Glutamatergic neuron (in vitro differentiated cells): ENCODE measurements around the gene TMEM140. TPM values are rescaled to one million over a fixed set of nuclear protein-coding genes. Genes with fewer than 3 reads are reported as not detected.
A peak's percentile ranks its signal among the peaks of the same experiment; 100 is the strongest.
"Not testable (repeated sequence)": the region's sequence is repeated elsewhere in the genome, so short reads cannot be mapped to it uniquely, and the experiment has no call there.

Source experiments
- DNase-seq: peaks from one replicate; pipeline ENCODE4 v3.0.0; 2022
- H3K27ac Mint-ChIP-seq: one replicate; pipeline ENCODE4 v1.8.0; 2020; ENCODE audit warnings: mild to moderate bottlenecking, mixed read lengths, inconsistent platforms; ENCODE audit not compliant: unreplicated experiment
- H3K27me3 Mint-ChIP-seq: one replicate; pipeline ENCODE4 v1.8.0; 2020; ENCODE audit warnings: mild to moderate bottlenecking, moderate library complexity, mixed read lengths, inconsistent platforms; ENCODE audit not compliant: unreplicated experiment
- H3K36me3 Mint-ChIP-seq: one replicate; pipeline ENCODE4 v1.8.0; 2020; ENCODE audit warnings: mild to moderate bottlenecking, mixed read lengths, inconsistent platforms; ENCODE audit not compliant: unreplicated experiment
- H3K4me1 Mint-ChIP-seq: one replicate; pipeline ENCODE4 v1.8.0; 2020; ENCODE audit warnings: mild to moderate bottlenecking, low read depth, mixed read lengths, inconsistent platforms; ENCODE audit not compliant: unreplicated experiment
- H3K4me3 Mint-ChIP-seq: one replicate; pipeline ENCODE4 v1.8.0; 2020; ENCODE audit warnings: mild to moderate bottlenecking, mixed read lengths, inconsistent platforms; ENCODE audit not compliant: unreplicated experiment
- H3K9me3 Mint-ChIP-seq: one replicate; pipeline ENCODE4 v1.8.0; 2020; ENCODE audit warnings: mild to moderate bottlenecking, moderate library complexity, mixed read lengths, inconsistent platforms; ENCODE audit not compliant: unreplicated experiment
- total RNA-seq: library from RNA; stranded (reverse); fragmentation: NEBNext Ultra II Directional; extraction: Animal tissue kit (Norgen Biotek cat#: 25700); gene quantifications from one replicate; pipeline ENCODE4 v1.2.1, GENCODE V29; 2021; ENCODE audit not compliant: unreplicated experiment
- TF ChIP-seq, protein P1 (sequence below): fragments of 200-600 bp; sonication (generic); IDR thresholded peaks from one replicate; pipeline ENCODE4 v1.5.0; 2021; ENCODE audit not compliant: partially characterized antibody, unreplicated experiment

TMEM140 gene
- total RNA-seq, 1 donor from 2014 or later = not detected

DNA sequence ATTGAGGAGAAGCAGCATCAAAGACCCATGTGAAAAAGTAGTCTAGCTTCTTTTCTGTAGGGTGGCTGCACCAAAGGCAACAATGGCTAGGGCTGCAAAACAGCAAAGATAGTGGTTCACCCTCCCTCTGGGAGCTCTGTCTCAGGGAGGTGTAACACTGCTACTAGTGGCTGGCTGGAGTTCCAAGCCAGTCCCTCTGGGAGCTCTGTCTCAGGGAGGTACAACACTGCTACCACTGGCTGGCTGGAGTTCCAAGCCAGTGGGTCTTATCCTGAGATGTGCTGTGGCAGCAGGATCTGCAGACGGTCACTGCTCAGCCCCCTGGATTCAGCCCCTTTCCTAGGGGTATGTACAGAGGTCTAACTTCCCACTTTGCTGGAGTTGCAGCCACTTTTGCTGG, 37.9 kb upstream of the TMEM140 start:
- TF ChIP-seq, protein P1, sequence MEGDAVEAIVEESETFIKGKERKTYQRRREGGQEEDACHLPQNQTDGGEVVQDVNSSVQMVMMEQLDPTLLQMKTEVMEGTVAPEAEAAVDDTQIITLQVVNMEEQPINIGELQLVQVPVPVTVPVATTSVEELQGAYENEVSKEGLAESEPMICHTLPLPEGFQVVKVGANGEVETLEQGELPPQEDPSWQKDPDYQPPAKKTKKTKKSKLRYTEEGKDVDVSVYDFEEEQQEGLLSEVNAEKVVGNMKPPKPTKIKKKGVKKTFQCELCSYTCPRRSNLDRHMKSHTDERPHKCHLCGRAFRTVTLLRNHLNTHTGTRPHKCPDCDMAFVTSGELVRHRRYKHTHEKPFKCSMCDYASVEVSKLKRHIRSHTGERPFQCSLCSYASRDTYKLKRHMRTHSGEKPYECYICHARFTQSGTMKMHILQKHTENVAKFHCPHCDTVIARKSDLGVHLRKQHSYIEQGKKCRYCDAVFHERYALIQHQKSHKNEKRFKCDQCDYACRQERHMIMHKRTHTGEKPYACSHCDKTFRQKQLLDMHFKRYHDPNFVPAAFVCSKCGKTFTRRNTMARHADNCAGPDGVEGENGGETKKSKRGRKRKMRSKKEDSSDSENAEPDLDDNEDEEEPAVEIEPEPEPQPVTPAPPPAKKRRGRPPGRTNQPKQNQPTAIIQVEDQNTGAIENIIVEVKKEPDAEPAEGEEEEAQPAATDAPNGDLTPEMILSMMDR = no peak
- no peaks in the 10 kb centered on the region for H3K27me3 Mint-ChIP-seq
- no peaks in the 10 kb centered on the region for H3K36me3 Mint-ChIP-seq
- H3K27ac Mint-ChIP-seq = no peak overlapping the region
- no peak for DNase-seq
- H3K4me1 Mint-ChIP-seq = no peaks in the 10 kb centered on the region
- no peak overlapping the region for H3K4me3 Mint-ChIP-seq
- H3K9me3 Mint-ChIP-seq = no peaks in the 10 kb centered on the region

DNA sequence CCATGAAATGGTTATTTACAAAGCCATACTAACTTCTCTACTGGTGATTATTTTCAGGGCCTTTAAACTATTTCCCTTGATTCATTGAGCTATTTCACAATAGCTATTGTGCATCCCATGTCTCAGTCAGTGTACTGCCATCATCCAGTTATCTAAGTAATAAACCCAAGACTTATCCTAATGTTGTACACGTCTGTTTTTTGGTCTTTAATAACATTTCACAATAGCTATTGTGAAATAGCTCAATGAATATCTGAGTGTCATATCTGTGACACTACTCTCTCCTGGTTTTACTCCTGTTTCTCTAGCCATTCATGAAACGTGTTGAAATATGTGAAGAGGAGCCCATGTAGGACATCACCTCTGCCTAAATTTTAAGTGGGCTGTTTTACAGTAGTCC, 36.5 kb upstream of the TMEM140 start:
- Mint-ChIP-seq H3K4me1 (no peaks in the 10 kb centered on the region), H3K27me3 (no peaks in the 10 kb centered on the region), H3K9me3 (no peaks in the 10 kb centered on the region), H3K4me3 (no peak overlapping the region), H3K36me3 (no peaks in the 10 kb centered on the region), H3K27ac (no peak overlapping the region)
- TF ChIP-seq, protein P1 = no peak
- no peak for DNase-seq

DNA sequence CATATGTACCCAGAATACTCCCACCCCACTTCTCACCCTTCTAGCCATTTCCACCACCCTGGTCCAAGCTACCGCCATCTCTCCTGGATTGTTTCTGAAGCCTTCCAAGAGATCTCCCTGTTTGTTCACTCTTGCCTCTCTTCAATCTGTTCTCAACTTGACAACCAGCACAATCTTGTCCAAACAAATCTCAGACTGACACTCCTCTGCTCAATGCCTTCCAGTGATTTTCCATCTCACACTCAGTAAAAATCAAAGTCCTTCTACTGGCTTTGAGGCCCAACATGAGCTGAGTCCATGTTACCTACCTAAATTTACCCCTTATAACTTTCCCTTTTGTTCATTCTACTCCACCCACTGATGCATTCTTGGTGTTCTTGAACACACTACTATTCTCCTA, 33.2 kb upstream of the TMEM140 start:
- Mint-ChIP-seq H3K4me3 (no peak overlapping the region), H3K36me3 (no peaks in the 10 kb centered on the region), H3K27me3 (no peaks in the 10 kb centered on the region), H3K27ac (no peak overlapping the region), H3K9me3 (no peaks in the 10 kb centered on the region), H3K4me1 (no peaks in the 10 kb centered on the region)
- TF ChIP-seq, protein P1 = no peak
- DNase-seq = no peak

DNA sequence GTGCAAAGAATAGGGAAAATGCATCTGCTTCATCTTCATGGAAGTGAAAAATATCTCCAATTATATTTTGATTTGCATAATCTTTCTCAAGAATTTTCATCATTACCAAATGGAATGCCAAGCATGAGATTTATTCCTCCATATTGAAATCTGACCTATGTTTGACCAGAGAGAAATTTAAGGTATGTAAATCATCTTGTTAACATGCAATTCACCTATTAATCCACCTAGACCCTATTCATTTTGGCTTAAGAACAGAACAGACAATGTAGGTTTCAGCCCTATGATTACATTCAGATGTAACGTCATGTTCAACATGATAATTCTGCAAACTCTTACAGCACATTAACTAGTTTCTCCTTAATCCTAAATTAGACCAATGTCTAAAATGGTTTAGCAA, 30.8 kb upstream of the TMEM140 start:
- DNase-seq = no peak
- TF ChIP-seq, protein P1 = no peak
- no peaks in the 10 kb centered on the region for H3K9me3 Mint-ChIP-seq
- no peak overlapping the region for H3K4me3 Mint-ChIP-seq
- H3K4me1 Mint-ChIP-seq = peaks cover 4% of the 10 kb centered on the region
- no peaks in the 10 kb centered on the region for H3K27me3 Mint-ChIP-seq
- H3K36me3 Mint-ChIP-seq = peaks cover 10% of the 10 kb centered on the region
- no peak overlapping the region for H3K27ac Mint-ChIP-seq

DNA sequence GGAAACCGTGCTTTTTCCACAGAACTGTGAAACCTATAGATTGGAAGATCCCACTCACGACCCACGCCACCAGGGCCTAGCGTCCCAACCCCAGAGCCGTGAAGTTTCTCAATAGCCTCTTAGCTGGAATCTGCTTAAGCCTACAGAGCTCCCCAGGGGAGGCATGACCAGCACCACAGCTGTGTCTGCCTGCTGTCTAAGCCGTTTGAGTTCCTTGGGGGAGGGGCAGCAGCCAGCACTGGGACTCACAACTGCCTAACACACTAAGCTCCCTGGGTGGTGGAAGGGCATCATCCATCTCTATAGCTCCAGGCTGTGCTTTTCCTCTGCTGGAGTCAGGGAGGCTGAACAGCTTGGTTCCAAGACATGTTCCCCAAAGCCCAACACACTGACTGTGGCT, 26.0 kb upstream of the TMEM140 start:
- no peaks in the 10 kb centered on the region for H3K27me3 Mint-ChIP-seq
- peaks cover 2% of the 10 kb centered on the region for H3K9me3 Mint-ChIP-seq
- TF ChIP-seq, protein P1 = no peak
- H3K4me1 Mint-ChIP-seq = peaks cover 4% of the 10 kb centered on the region
- DNase-seq = peak; percentile 61
- H3K27ac Mint-ChIP-seq = peak overlapping the region; percentile 36
- peaks cover 10% of the 10 kb centered on the region for H3K36me3 Mint-ChIP-seq
- no peak overlapping the region for H3K4me3 Mint-ChIP-seq

DNA sequence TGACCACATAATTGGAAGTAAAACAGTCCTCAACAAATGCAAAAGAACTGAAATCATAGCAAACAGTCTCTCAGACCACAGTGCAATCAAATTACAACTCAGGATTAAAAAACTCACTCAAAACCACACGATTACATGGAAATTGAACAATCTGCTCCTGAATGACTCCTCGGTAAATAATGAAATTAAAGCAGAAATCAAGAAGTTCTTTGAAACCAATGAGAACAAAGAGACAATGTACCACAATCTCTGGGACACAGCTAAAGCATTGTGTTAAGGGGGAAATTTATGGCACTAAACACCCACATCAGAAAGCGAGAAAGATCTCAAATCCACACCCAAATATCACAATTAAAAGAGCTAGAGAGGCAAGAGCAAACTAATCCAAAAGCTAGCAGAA, 23.2 kb upstream of the TMEM140 start:
- H3K4me1 Mint-ChIP-seq, H3K27ac Mint-ChIP-seq, H3K9me3 Mint-ChIP-seq, H3K27me3 Mint-ChIP-seq, DNase-seq, H3K4me3 Mint-ChIP-seq: not testable (repeated sequence)
- H3K36me3 Mint-ChIP-seq = peaks cover 10% of the 10 kb centered on the region
